ENCODE data around the gene SLC38A1.

DNA sequence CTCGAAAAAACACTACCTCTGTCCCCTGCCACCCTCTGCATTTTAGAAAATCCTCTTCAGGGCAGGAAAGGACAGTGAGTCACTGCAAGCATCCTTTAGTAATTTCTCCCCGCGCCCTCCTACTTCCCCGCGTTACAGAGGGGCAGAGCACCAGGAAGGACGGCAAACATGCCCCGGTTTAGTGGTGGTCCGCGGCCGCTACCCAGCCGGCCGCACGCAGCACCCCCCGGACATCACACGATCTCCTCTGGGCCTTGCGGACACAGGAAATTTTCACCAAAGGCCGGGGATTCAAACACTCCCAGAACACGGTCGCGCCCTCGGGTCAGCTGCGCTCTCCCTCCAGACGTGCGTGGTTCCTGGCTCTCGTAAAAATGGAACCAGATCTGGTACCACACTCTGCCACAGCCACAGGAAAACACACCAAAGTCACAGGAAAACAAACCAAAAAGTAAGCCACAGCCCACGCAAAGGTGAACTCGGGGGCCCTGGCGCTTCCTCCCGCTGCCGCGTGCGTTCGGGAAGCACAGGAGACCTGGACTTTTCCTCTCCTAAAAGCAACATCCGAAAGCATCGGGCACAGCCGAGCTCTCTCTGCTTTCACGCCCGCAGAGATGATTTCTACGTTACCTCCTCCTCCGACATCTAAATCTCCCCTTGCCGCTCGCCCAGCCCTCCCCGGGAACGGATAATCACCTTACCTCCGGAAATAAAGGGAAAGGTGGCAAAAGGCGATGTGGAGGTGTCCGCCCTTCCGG, 839 bp downstream of the SLC38A1 start:
- TF ChIP-seq, protein P1, sequence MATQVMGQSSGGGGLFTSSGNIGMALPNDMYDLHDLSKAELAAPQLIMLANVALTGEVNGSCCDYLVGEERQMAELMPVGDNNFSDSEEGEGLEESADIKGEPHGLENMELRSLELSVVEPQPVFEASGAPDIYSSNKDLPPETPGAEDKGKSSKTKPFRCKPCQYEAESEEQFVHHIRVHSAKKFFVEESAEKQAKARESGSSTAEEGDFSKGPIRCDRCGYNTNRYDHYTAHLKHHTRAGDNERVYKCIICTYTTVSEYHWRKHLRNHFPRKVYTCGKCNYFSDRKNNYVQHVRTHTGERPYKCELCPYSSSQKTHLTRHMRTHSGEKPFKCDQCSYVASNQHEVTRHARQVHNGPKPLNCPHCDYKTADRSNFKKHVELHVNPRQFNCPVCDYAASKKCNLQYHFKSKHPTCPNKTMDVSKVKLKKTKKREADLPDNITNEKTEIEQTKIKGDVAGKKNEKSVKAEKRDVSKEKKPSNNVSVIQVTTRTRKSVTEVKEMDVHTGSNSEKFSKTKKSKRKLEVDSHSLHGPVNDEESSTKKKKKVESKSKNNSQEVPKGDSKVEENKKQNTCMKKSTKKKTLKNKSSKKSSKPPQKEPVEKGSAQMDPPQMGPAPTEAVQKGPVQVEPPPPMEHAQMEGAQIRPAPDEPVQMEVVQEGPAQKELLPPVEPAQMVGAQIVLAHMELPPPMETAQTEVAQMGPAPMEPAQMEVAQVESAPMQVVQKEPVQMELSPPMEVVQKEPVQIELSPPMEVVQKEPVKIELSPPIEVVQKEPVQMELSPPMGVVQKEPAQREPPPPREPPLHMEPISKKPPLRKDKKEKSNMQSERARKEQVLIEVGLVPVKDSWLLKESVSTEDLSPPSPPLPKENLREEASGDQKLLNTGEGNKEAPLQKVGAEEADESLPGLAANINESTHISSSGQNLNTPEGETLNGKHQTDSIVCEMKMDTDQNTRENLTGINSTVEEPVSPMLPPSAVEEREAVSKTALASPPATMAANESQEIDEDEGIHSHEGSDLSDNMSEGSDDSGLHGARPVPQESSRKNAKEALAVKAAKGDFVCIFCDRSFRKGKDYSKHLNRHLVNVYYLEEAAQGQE (IDR thresholded peaks at IDR 0.05; ENCODE audit: insufficient read depth in 1 of 2, low read depth in 2 of 2, low read length in 2 of 2): no peak
- TF ChIP-seq POLR2AphosphoS5 (IDR thresholded peaks at IDR 0.05; ENCODE audit: low read depth, low read length): no peak
